Karpas-422 (cell line): Measurements from ENCODE around the gene C6. TPM values are rescaled to one million over a fixed set of nuclear protein-coding genes. Genes with fewer than 3 reads are reported as not detected.

Experiments used
- total RNA-seq: library from RNA; depleted of rRNA; stranded (reverse); fragments of >200 nt; shearing (Covaris generic); gene quantifications from 2 replicates; pipeline ENCODE4 v1.2.3, GENCODE V29; 2014; ENCODE audit warnings: low replicate concordance; rRNA removed

Gene C6
- total RNA-seq, 1 experiment from 2014 or later = not detected

Other genes with a start within 250 kb of the C6 start
- not detected in 2 replicates for gene MROH2B, start 142.2 kb downstream of the C6 start, total RNA-seq